ENCODE data around the gene CALCOCO1. TPM values are rescaled to one million over a fixed set of nuclear protein-coding genes. Genes with fewer than 3 reads are reported as not detected.

Gene CALCOCO1
- total and polyA plus RNA-seq, 2 of the 8 experiments (the other 6 are each of a cell fraction or from before 2014, with no cell fraction given): 20.3 to 39.3 TPM

GRCh38 chr12:53738406-53739213, 11.4 kb upstream of the CALCOCO1 start:
- Histone ChIP-seq H3K36me3 (ENCODE audit: control insufficient read depth in 2 of 4, insufficient read depth in 4 of 4, low read length in 3 of 4) (no peaks in the 10 kb centered on the region), H3K79me1 (ENCODE audit: low read depth, low read length) (no peaks in the 10 kb centered on the region), H3K56ac (replicated peaks; ENCODE audit: insufficient read length, low read depth, low read length) (no peak overlapping the region), H3K23me2 (ENCODE audit: low read depth, low read length) (peaks cover 17% of the 10 kb centered on the region), H3K4me2 (ENCODE audit: insufficient read depth in 1 of 2, low read depth in 2 of 2, low read length in 2 of 2) (peak overlapping the region; percentile 73 to 85), H2AK5ac (ENCODE audit: low read depth, low read length) (no peak overlapping the region), H3K4ac (replicated peaks; ENCODE audit: insufficient read length, low read depth, low read length) (no peak overlapping the region), H2BK20ac (ENCODE audit: low read length) (no peak overlapping the region), H2BK12ac (ENCODE audit: low read depth, low read length) (0 out of 2 replicates have a peak overlapping the region, but pooled peaks have one; percentile 17), H3K9me3 (ENCODE audit: insufficient read depth in 2 of 2, low read depth in 1 of 2, low read length in 1 of 2) (no peaks in the 10 kb centered on the region), H3K18ac (ENCODE audit: extremely low read depth, low read length) (peak overlapping the region; percentile 82), H2AFZ (ENCODE audit: low read length) (peak overlapping the region; percentile 98), H3K27me3 (replicated peaks in 1 of 4; ENCODE audit: control insufficient read depth in 3 of 4, extremely low read depth in 1 of 4, insufficient read depth in 3 of 4, low read length in 3 of 4) (peaks cover 30 to 67% (median 54%) of the 10 kb centered on the region in 4 experiments), H3K79me2 (ENCODE audit: control insufficient read depth in 1 of 2, insufficient read depth in 2 of 2, low read length in 2 of 2) (no peaks in the 10 kb centered on the region), H4K20me1 (replicated peaks in 1 of 2; ENCODE audit: control insufficient read depth in 1 of 2, insufficient read depth in 2 of 2, low read length in 2 of 2) (no peaks in the 10 kb centered on the region), H3K27ac (ENCODE audit: low read depth, low read length) (no peak overlapping the region), H3K4me3 (ENCODE audit: extremely low read depth in 1 of 4, insufficient read depth in 2 of 4, low read depth in 3 of 4, low read length in 4 of 4) (peak overlapping the region; percentile 58 to 74 (median 65)), H3K14ac (ENCODE audit: insufficient read length) (no peak overlapping the region), H2BK5ac (ENCODE audit: low read depth, low read length) (no peak overlapping the region), H3K4me1 (replicated peaks in 1 of 4; ENCODE audit: control insufficient read depth in 3 of 4, insufficient read depth in 4 of 4, low read length in 3 of 4) (peaks cover 0 to 13% (median 7%) of the 10 kb centered on the region in 4 experiments; a peak in 5 of 7 replicates), H4K8ac (ENCODE audit: extremely low read depth, insufficient read depth, low read length) (no peak overlapping the region), H4K91ac (replicated peaks; ENCODE audit: insufficient read length, low read length) (no peak overlapping the region), H2BK15ac (ENCODE audit: low read length) (0 out of 2 replicates have a peak overlapping the region, but pooled peaks have one; percentile 95), H4K5ac (ENCODE audit: insufficient read length, low read depth, low read length) (no peak overlapping the region), H3K9ac (replicated peaks in 1 of 4; ENCODE audit: extremely low read depth in 1 of 4, low read depth in 3 of 4, low read length in 3 of 4) (no peak overlapping the region; a peak in 1 of 7 replicates), H3K23ac (ENCODE audit: insufficient read length) (no peak overlapping the region), H2BK120ac (replicated peaks; ENCODE audit: low read depth, low read length) (no peak overlapping the region)
- ChIA-PET POLR2A (ENCODE audit: partially characterized antibody) (interaction anchor here (0.8 to 1.8 kb wide), 7 partner anchors 10 to 63 kb away, joined by 3 to 6 read pairs (median 4); partner anchors contain the start of genes ATP5MC2 and CISTR), CTCF (ENCODE audit: partially characterized antibody) (interaction anchor here (1.1 to 21.0 kb wide), 10 partner anchors 6 to 63 kb away, joined by 3 to 531 read pairs (median 6); partner anchors contain the start of genes ATP5MC2 and CALCOCO1)
- DNase-seq (ENCODE audit: low read depth in 1 of 2, low spot score in 2 of 2): peak in 1 of 2 experiments; percentile 92
- WGBS, 2 experiments (ENCODE audit: extremely low coverage in 1 of 2, insufficient coverage in 1 of 2, insufficient read length in 1 of 2, insufficient replicate concordance in 2 of 2, low coverage in 1 of 2, low lambda C conversion rate in 2 of 2, missing lambda C conversion rate in 1 of 2): 1% methylated on average over 25 of the region's 32 CpGs; no CpG with 5 or more reads in 1 of the 2 experiments
- FAIRE-seq: no peak
- TF ChIP-seq ASH2L (IDR thresholded peaks at IDR 0.05; ENCODE audit: low read length) (peak; percentile 40), CHD2 (IDR thresholded peaks at IDR 0.05; ENCODE audit: low read length) (no peak), GABPA (IDR thresholded peaks at IDR 0.05; ENCODE audit: borderline replicate concordance, insufficient read depth, low read length) (no peak), SUZ12 (IDR thresholded peaks at IDR 0.05; ENCODE audit: low read length) (peak; percentile 44), EZH2 (IDR thresholded peaks at IDR 0.05; ENCODE audit: low read depth, low read length, severe bottlenecking) (no peak), TAF7 (optimal IDR thresholded peaks at IDR 0.05; ENCODE audit: borderline replicate concordance, low read depth, low read length) (no peak), RBBP5 (IDR thresholded peaks at IDR 0.05; ENCODE audit: borderline replicate concordance, low read depth, low read length) (no peak), RAD21 (IDR thresholded peaks at IDR 0.05 in 1 of 2, conservative IDR thresholded peaks at IDR 0.05 in 1 of 2; ENCODE audit: low read depth in 2 of 2, low read length in 2 of 2) (no peak), HDAC2 (IDR thresholded peaks at IDR 0.05; ENCODE audit: borderline replicate concordance in 1 of 2, low read depth in 2 of 2, low read length in 2 of 2) (no peak), BACH1 (IDR thresholded peaks at IDR 0.05; ENCODE audit: low read length) (no peak)
